GM19463 (cell line): ENCODE data around the gene GLIS2.

Experiments
- ATAC-seq: cut with Tn5 transposase; IDR thresholded peaks from one replicate; pipeline ENCODE4 v1.9.1; 2021; ENCODE audit warnings: mild to moderate bottlenecking, moderate library complexity; ENCODE audit not compliant: unreplicated experiment

Gene GLIS2

GRCh38 chr16:4319454-4320421 is 3.9 kb downstream of the GLIS2 start:
- ATAC-seq = peak; percentile 59

- ATAC-seq = no peak
Observed at GRCh38 chr16:4320571-4321137, 4.8 kb downstream of the GLIS2 start.

- ATAC-seq = no peak
Observed at GRCh38 chr16:4321286-4322120, 5.6 kb downstream of the GLIS2 start.

- no peak for ATAC-seq
Observed at GRCh38 chr16:4322121-4323052, 6.5 kb downstream of the GLIS2 start.

GRCh38 chr16:4323071-4323844 is 7.4 kb downstream of the GLIS2 start:
- ATAC-seq = no peak

GRCh38 chr16:4323845-4324488 is 8.1 kb downstream of the GLIS2 start:
- no peak for ATAC-seq

- no peak for ATAC-seq
Observed at GRCh38 chr16:4324492-4325252, 8.8 kb downstream of the GLIS2 start.

- ATAC-seq = no peak
Observed at GRCh38 chr16:4325253-4325758, 9.4 kb downstream of the GLIS2 start.

GRCh38 chr16:4327386-4328045 is 11.6 kb downstream of the GLIS2 start:
- no peak for ATAC-seq

- peak; percentile 52 for ATAC-seq
Observed at GRCh38 chr16:4328046-4328781, 12.3 kb downstream of the GLIS2 start.

- ATAC-seq = no peak
Observed at GRCh38 chr16:4328782-4329775, 13.2 kb downstream of the GLIS2 start.

- peak; percentile 47 for ATAC-seq
Observed at GRCh38 chr16:4330277-4330874, 14.5 kb downstream of the GLIS2 start.

- ATAC-seq = no peak
Observed at GRCh38 chr16:4332083-4332482, 16.2 kb downstream of the GLIS2 start.

GRCh38 chr16:4332623-4333307 is 16.9 kb downstream of the GLIS2 start:
- no peak for ATAC-seq

- no peak for ATAC-seq
Observed at GRCh38 chr16:4333308-4333638, 17.4 kb downstream of the GLIS2 start.
